Measurements from ENCODE around the gene CENPU. TPM values are rescaled to one million over a fixed set of nuclear protein-coding genes. Genes with fewer than 3 reads are reported as not detected.

Gene CENPU
- total and polyA plus RNA-seq, 10 donors, result 3.0 to 12.9 (median 5.8) TPM

DNA sequence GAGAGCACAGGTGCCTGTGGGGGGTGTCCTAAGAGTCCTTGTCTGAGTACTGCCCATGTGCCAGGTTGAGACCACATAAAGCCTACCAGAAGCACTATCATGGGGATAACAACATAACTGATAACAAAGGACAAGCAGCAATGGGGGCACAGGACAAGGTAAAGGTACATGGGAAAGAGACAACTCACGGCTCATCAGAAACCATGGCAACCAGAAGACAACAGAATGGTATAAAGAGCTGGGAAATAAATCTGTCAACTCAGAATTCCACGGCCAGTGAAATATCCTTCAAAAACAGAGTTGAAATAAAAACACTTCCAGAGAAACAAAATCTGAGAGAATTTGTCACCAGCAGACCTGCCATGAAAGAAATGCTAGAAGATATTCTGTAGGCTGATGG lies 20.0 kb downstream of the CENPU start:
- Histone ChIP-seq H3K4me3 (no peak overlapping the region), H3K27me3 (replicated peaks in 1 of 7) (no peaks in the 10 kb centered on the region), H3K27ac (no peak overlapping the region), H3K9me3 (no peaks in the 10 kb centered on the region), H3K36me3 (peaks cover 0 to 51% (median 0%) of the 10 kb centered on the region in 6 donors), H3K4me1 (no peaks in the 10 kb centered on the region)
- no peak for DNase-seq
- intact Hi-C loops (cut with DNase I; ENCODE audit: low total_unique reads), result no loop called here
- WGBS, 5 donors, result 48 to 99% (median 93%) methylated on average over 2 of the region's 2 CpGs
- TF ChIP-seq POLR2AphosphoS5 (IDR thresholded peaks at IDR 0.05) (no peak), POLR2A (IDR thresholded peaks at IDR 0.05) (no peak)
- TF ChIP-seq, protein P1, sequence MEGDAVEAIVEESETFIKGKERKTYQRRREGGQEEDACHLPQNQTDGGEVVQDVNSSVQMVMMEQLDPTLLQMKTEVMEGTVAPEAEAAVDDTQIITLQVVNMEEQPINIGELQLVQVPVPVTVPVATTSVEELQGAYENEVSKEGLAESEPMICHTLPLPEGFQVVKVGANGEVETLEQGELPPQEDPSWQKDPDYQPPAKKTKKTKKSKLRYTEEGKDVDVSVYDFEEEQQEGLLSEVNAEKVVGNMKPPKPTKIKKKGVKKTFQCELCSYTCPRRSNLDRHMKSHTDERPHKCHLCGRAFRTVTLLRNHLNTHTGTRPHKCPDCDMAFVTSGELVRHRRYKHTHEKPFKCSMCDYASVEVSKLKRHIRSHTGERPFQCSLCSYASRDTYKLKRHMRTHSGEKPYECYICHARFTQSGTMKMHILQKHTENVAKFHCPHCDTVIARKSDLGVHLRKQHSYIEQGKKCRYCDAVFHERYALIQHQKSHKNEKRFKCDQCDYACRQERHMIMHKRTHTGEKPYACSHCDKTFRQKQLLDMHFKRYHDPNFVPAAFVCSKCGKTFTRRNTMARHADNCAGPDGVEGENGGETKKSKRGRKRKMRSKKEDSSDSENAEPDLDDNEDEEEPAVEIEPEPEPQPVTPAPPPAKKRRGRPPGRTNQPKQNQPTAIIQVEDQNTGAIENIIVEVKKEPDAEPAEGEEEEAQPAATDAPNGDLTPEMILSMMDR (IDR thresholded peaks at IDR 0.05 in 8 of 11, conservative IDR thresholded peaks at IDR 0.05 in 3 of 11), result no peak

DNA sequence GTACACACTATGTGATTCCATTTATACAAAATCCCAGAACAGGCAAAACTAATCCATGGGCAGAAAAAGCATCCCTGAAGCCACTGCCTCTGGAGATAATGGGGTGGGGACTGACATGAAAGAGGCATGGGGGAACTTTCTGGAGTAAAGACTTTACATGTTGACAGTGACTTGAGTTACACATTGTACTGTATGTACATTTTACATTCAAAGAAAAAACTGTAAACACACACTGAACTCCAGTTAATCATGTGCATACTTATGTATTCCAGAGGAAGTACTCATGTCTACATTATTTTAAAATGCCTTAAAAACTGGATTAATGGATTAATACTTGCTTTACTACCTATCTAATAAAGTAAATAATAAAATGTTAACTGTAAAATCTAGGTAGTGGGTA lies 21.6 kb downstream of the CENPU start:
- Histone ChIP-seq H3K36me3 (peaks cover 0 to 46% (median 0%) of the 10 kb centered on the region in 6 donors), H3K4me3 (no peak overlapping the region), H3K9me3 (no peaks in the 10 kb centered on the region), H3K27me3 (replicated peaks in 1 of 7) (no peaks in the 10 kb centered on the region), H3K4me1 (no peaks in the 10 kb centered on the region), H3K27ac (no peak overlapping the region)
- no peak for DNase-seq
- intact Hi-C loops (cut with DNase I; ENCODE audit: low total_unique reads), result no loop called here
- no peak for TF ChIP-seq POLR2AphosphoS5 (IDR thresholded peaks at IDR 0.05)
- no peak for TF ChIP-seq POLR2A (IDR thresholded peaks at IDR 0.05)
- TF ChIP-seq, protein P1 (IDR thresholded peaks at IDR 0.05 in 8 of 11, conservative IDR thresholded peaks at IDR 0.05 in 3 of 11), result no peak

DNA sequence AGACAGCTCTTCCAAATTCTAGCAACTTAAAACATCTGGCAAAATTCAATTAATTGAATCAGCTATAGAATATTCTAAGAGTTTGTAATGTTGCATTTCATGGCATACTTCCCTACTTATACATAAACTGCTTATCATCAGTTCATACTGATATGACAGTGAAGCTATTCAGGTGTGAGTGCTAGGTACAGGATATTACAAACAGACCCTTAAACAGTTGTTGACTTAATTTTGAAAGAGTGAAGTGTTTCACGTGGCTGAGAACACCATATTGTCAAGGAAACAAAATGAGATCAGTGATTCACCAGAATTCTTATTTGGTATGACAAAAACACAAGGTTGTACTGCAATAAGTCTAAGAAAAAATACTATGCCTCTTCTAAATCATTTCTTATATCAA lies 27.4 kb downstream of the CENPU start:
- Histone ChIP-seq H3K36me3 (peaks cover 0 to 44% (median 0%) of the 10 kb centered on the region in 6 donors), H3K27ac (no peak overlapping the region), H3K4me1 (no peaks in the 10 kb centered on the region), H3K9me3 (no peaks in the 10 kb centered on the region), H3K27me3 (replicated peaks in 1 of 7) (no peaks in the 10 kb centered on the region), H3K4me3 (no peak overlapping the region)
- no peak for DNase-seq
- 83 to 94% (median 89%) methylated on average over 1 of the region's 1 CpG for WGBS, 5 donors
- TF ChIP-seq, protein P1 (IDR thresholded peaks at IDR 0.05 in 8 of 11, conservative IDR thresholded peaks at IDR 0.05 in 3 of 11), result no peak
- TF ChIP-seq POLR2AphosphoS5 (IDR thresholded peaks at IDR 0.05), result no peak
- TF ChIP-seq POLR2A (IDR thresholded peaks at IDR 0.05), result no peak
- intact Hi-C loops (cut with DNase I; ENCODE audit: low total_unique reads), result no loop called here

- Histone ChIP-seq H3K27me3 (replicated peaks in 1 of 7) (no peaks in the 10 kb centered on the region), H3K4me1 (no peaks in the 10 kb centered on the region), H3K36me3 (peaks cover 0 to 43% (median 0%) of the 10 kb centered on the region in 6 donors), H3K27ac (no peak overlapping the region), H3K4me3 (no peak overlapping the region), H3K9me3 (no peaks in the 10 kb centered on the region)
- TF ChIP-seq, protein P1 (IDR thresholded peaks at IDR 0.05 in 8 of 11, conservative IDR thresholded peaks at IDR 0.05 in 3 of 11), result no peak
- TF ChIP-seq POLR2A (IDR thresholded peaks at IDR 0.05), result no peak
- no peak for TF ChIP-seq POLR2AphosphoS5 (IDR thresholded peaks at IDR 0.05)
- intact Hi-C loops (cut with DNase I; ENCODE audit: low total_unique reads), result no loop called here
- WGBS, 5 donors, result 70 to 85% (median 73%) methylated on average over 5 of the region's 5 CpGs
- no peak for DNase-seq
These were observed 28.2 kb downstream of the CENPU start for GRCh38 chr4:184705692-184706091.
